Mesothelial cell of epicardium (in vitro differentiated cells): ENCODE data around the gene AFF2. TPM values are rescaled to one million over a fixed set of nuclear protein-coding genes. Genes with fewer than 3 reads are reported as not detected.

Source experiments
- DNase-seq, 2 experiments: peaks; one replicate each; pipeline ENCODE4 v3.0.0; 2021; ENCODE audit warnings: low spot score in 2 of 2; ENCODE audit not compliant: unreplicated experiment in 2 of 2
- H3K27ac Mint-ChIP-seq: 2 replicates; pipeline ENCODE4 v1.8.0; 2021; ENCODE audit warnings: mixed read lengths
- H3K27me3 Mint-ChIP-seq: 2 replicates; pipeline ENCODE4 v1.8.0; 2021; ENCODE audit warnings: low read depth, mixed read lengths
- H3K36me3 Mint-ChIP-seq: 2 replicates; pipeline ENCODE4 v1.8.0; 2021; ENCODE audit warnings: mixed read lengths
- H3K4me1 Mint-ChIP-seq: 2 replicates; pipeline ENCODE4 v1.8.0; 2021; ENCODE audit warnings: mixed read lengths
- H3K4me3 Mint-ChIP-seq: 2 replicates; pipeline ENCODE4 v1.8.0; 2021; ENCODE audit warnings: mild to moderate bottlenecking, moderate library complexity, mixed read lengths
- H3K9me3 Mint-ChIP-seq: 2 replicates; pipeline ENCODE4 v1.8.0; 2021; ENCODE audit warnings: mixed read lengths
- total RNA-seq: library from RNA; stranded (reverse); gene quantifications from 3 replicates; pipeline ENCODE4 v1.2.1, GENCODE V29; 2021
- TF ChIP-seq, protein P1 (sequence below): fragments of 200-600 bp; sonication (generic); IDR thresholded peaks from one replicate; pipeline ENCODE4 v1.5.0; 2021; ENCODE audit warnings: antibody characterized with exemption; ENCODE audit not compliant: unreplicated experiment

AFF2 gene
- total RNA-seq, 1 donor from 2014 or later = 5.8 TPM

DNA sequence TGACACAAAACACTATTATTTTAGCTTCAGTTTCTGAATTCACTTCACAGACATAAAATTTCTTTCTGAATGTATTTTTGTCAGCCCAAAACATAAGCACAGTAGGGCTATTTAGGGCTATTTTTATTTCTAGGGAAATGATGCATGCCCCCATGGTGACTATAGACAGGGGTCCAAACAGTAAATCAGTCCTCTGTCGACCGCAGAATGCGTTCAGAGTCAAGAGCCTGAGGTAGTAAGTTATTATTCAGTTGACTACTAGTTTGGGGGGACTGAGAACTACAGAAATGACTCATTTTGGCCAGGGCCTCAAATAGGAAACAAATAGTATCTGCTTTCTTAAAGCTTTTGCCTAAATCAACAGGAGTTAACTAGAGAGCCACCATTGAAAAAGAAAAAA lies 414.4 kb downstream of the AFF2 start:
- H3K36me3 Mint-ChIP-seq = no peaks in the 10 kb centered on the region
- no peak overlapping the region for H3K4me3 Mint-ChIP-seq
- H3K27ac Mint-ChIP-seq = no peak overlapping the region
- H3K4me1 Mint-ChIP-seq = peaks cover 4% of the 10 kb centered on the region
- no peaks in the 10 kb centered on the region for H3K27me3 Mint-ChIP-seq
- no peak for DNase-seq
- TF ChIP-seq, protein P1, sequence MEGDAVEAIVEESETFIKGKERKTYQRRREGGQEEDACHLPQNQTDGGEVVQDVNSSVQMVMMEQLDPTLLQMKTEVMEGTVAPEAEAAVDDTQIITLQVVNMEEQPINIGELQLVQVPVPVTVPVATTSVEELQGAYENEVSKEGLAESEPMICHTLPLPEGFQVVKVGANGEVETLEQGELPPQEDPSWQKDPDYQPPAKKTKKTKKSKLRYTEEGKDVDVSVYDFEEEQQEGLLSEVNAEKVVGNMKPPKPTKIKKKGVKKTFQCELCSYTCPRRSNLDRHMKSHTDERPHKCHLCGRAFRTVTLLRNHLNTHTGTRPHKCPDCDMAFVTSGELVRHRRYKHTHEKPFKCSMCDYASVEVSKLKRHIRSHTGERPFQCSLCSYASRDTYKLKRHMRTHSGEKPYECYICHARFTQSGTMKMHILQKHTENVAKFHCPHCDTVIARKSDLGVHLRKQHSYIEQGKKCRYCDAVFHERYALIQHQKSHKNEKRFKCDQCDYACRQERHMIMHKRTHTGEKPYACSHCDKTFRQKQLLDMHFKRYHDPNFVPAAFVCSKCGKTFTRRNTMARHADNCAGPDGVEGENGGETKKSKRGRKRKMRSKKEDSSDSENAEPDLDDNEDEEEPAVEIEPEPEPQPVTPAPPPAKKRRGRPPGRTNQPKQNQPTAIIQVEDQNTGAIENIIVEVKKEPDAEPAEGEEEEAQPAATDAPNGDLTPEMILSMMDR = no peak
- peaks cover 35% of the 10 kb centered on the region for H3K9me3 Mint-ChIP-seq

DNA sequence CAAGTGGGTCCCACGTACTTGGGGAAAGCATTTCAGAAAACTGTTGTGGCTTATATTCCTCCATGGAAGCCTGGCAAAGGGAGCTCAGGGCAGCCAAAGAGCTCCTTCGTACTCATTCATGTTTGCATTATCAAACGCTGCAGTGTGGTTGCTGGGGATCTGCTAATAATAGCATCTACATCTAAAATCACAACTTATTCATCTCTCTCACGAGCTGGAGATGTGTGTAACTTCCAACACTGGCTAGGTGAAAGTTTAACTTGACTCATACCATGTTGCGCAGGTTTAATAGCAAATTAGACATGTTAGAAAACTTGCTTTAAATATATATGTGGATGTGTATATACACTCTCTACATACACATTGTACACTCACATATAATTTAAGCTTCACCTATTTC lies 415.1 kb downstream of the AFF2 start:
- no peaks in the 10 kb centered on the region for H3K36me3 Mint-ChIP-seq
- H3K27ac Mint-ChIP-seq = no peak overlapping the region
- no peak for DNase-seq
- H3K4me1 Mint-ChIP-seq = peaks cover 4% of the 10 kb centered on the region
- TF ChIP-seq, protein P1 = no peak
- peaks cover 37% of the 10 kb centered on the region for H3K9me3 Mint-ChIP-seq
- no peaks in the 10 kb centered on the region for H3K27me3 Mint-ChIP-seq
- no peak overlapping the region for H3K4me3 Mint-ChIP-seq

DNA sequence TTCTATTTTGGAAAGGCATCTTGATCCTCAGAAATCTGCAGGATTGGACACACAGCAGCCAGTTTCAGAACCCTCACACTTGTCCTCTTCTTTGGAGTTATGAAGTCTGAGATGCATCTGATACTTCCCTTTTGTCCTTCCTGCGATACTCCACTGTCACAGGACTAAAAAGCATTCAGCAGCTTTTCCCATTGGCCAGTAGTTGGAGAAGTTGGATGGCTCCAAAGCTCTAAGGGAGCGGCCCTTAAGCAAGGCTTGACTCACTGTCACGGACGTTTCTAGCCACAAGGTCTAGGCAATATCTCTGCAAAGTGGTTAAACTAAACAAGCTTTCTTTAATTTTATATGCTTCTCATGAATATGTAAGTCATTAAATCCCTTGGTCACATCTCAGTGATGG lies 417.0 kb downstream of the AFF2 start:
- Mint-ChIP-seq H3K4me1 (peaks cover 4% of the 10 kb centered on the region), H3K27ac (no peak overlapping the region), H3K36me3 (no peaks in the 10 kb centered on the region), H3K9me3 (peaks cover 36% of the 10 kb centered on the region), H3K27me3 (no peaks in the 10 kb centered on the region), H3K4me3 (no peak overlapping the region)
- no peak for DNase-seq
- TF ChIP-seq, protein P1 = no peak

DNA sequence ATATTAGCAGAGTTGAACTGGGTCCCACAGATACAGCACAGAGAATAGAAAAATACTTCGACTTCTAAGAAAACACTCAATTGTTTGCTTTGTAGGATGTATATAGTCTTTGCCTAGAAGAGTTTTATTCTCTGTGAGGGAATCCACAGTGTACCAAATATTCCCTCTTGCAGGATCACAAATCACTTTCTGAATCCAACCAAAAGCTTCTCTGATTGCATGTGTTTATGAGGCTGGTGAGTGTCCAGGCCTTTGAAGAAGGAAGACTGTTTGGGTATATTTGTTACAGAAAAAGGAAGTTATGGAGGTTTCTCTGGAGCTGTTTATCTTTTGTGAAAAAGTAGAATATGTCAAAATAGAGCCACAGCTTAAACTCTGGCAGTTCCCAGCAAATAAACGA lies 423.2 kb downstream of the AFF2 start:
- Mint-ChIP-seq H3K27me3 (no peaks in the 10 kb centered on the region), H3K4me3 (no peak overlapping the region), H3K9me3 (peaks cover 31% of the 10 kb centered on the region), H3K36me3 (no peaks in the 10 kb centered on the region), H3K27ac (no peak overlapping the region), H3K4me1 (no peaks in the 10 kb centered on the region)
- TF ChIP-seq, protein P1 = no peak
- DNase-seq = no peak

DNA sequence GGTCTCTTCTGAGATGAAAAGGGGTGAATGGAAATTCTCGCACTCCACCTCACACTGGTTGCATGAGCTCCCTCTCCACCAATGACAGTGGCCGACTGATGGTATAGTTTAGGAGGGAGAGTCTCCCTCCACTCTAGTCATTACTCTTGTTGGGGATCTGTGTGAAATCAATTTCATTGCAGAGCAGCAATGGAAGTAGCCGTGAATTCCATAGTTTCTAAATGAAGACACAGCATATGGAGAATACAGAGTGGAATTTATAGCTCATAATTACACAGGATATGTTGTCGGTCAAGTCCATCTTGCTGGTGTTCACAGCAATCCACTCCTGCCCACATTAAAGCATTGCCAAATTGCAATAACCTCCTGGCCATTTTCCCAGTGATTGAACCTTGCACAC lies 426.0 kb downstream of the AFF2 start:
- TF ChIP-seq, protein P1 = no peak
- Mint-ChIP-seq H3K27me3 (no peaks in the 10 kb centered on the region), H3K36me3 (no peaks in the 10 kb centered on the region), H3K27ac (no peak overlapping the region), H3K4me1 (no peaks in the 10 kb centered on the region), H3K9me3 (peaks cover 22% of the 10 kb centered on the region), H3K4me3 (no peak overlapping the region)
- DNase-seq = no peak

DNA sequence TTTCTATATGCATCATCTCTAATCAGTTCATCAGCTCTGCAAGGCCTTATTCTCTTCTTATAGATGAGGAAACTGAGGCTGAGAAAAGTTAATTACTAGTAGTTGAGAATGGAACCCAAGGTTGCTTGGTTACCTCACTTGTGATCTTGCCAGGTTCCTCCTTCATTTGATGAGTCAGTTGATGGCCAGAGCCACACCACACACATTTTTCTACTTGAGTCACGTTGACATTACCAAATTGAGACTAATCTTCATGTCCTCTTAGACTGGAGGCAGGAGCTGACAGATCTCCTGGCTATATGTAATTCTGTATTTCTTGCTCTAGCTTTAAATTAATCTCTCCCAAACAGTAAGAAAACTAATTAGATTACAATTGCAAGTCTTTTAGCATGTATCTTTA lies 428.4 kb downstream of the AFF2 start:
- TF ChIP-seq, protein P1 = no peak
- no peaks in the 10 kb centered on the region for H3K4me1 Mint-ChIP-seq
- H3K27me3 Mint-ChIP-seq = no peaks in the 10 kb centered on the region
- H3K36me3 Mint-ChIP-seq = no peaks in the 10 kb centered on the region
- H3K4me3 Mint-ChIP-seq = no peak overlapping the region
- H3K9me3 Mint-ChIP-seq = peaks cover 29% of the 10 kb centered on the region
- H3K27ac Mint-ChIP-seq = no peak overlapping the region
- no peak for DNase-seq
